ENCODE measurements around the gene MAL.

- no peak for TF ChIP-seq CTCF (IDR thresholded peaks at IDR 0.05; ENCODE audit: insufficient read depth, low read depth, low read length)
- TF ChIP-seq EZH2 (IDR thresholded peaks at IDR 0.05; ENCODE audit: insufficient read depth, low read length), result peak; percentile 24
These were observed 3.7 kb upstream of the MAL start for GRCh38 chr2:95021847-95022246.
